Keratinocyte (primary cell): ENCODE results near the gene DNASE1L3. TPM values are rescaled to one million over a fixed set of nuclear protein-coding genes. Genes with fewer than 3 reads are reported as not detected.

Experiments used
- DNase-seq: peaks from one replicate; pipeline ENCODE4 v3.0.0-alpha.2; 2011; ENCODE audit warnings: low read depth, missing footprints, low spot score
- FAIRE-seq: peaks from 2 replicates; lab custom pipeline; 2011; peaks lifted over from hg19 to GRCh38; lab: Jason Lieb, UNC
- H2AFZ ChIP-seq: 2 replicates; pipeline ENCODE4 v1.6.0; 2012; ENCODE audit warnings: low read length, control low read depth, inconsistent platforms; ENCODE audit not compliant: control insufficient read depth
- H3K27ac ChIP-seq: 2 replicates; pipeline ENCODE4 v1.5.1; 2011; ENCODE audit warnings: low read length; ENCODE audit not compliant: control insufficient read depth, insufficient read depth
- H3K27me3 ChIP-seq: 3 replicates; pipeline ENCODE4 v1.6.0; 2011; ENCODE audit warnings: low read length; ENCODE audit not compliant: control insufficient read depth, insufficient read depth; ENCODE audit errors: extremely low read depth
- H3K36me3 ChIP-seq, 2 experiments: 2 replicates in 1 of 2; 3 replicates in 1 of 2; pipeline ENCODE4 v1.5.1; 2011; ENCODE audit warnings: low read length in 2 of 2, mild to moderate bottlenecking in 1 of 2; ENCODE audit not compliant: control insufficient read depth in 2 of 2, insufficient read depth in 2 of 2; ENCODE audit errors: extremely low read depth in 1 of 2
- H3K4me1 ChIP-seq: 3 replicates; pipeline ENCODE4 v1.5.1; 2011; ENCODE audit warnings: low read length; ENCODE audit not compliant: control insufficient read depth, insufficient read depth; ENCODE audit errors: extremely low read depth
- H3K4me2 ChIP-seq: 3 replicates; pipeline ENCODE4 v1.6.0; 2011; ENCODE audit warnings: low read depth, low read length; ENCODE audit not compliant: control insufficient read depth, insufficient read depth; ENCODE audit errors: extremely low read depth
- H3K4me3 ChIP-seq, 3 experiments: fragments of 200-600 bp in 1 of 3; sonication (generic) in 1 of 3; 2 replicates in 2 of 3; 3 replicates in 1 of 3; pipeline ENCODE4 v1.5.1; 2011 to 2016; ENCODE audit warnings: low read length in 3 of 3, mild to moderate bottlenecking in 3 of 3, control low read depth in 2 of 3, inconsistent platforms in 1 of 3, low read depth in 1 of 3, mixed read lengths in 1 of 3, mixed run types in 1 of 3, moderate library complexity in 1 of 3; ENCODE audit not compliant: control insufficient read depth in 2 of 3, insufficient read depth in 2 of 3; ENCODE audit errors: extremely low read depth in 1 of 3
- H3K79me2 ChIP-seq: 2 replicates; pipeline ENCODE4 v1.6.0; 2012; ENCODE audit warnings: low read length; ENCODE audit not compliant: control insufficient read depth, insufficient read depth
- H3K9ac ChIP-seq: 3 replicates; pipeline ENCODE4 v1.6.0; 2011; ENCODE audit warnings: low read length; ENCODE audit not compliant: control insufficient read depth, insufficient read depth; ENCODE audit errors: extremely low read depth
- H3K9me1 ChIP-seq: 3 replicates; pipeline ENCODE4 v1.6.0; 2011; ENCODE audit warnings: low read length; ENCODE audit not compliant: control insufficient read depth, insufficient read depth; ENCODE audit errors: extremely low read depth
- H3K9me3 ChIP-seq: 2 replicates; pipeline ENCODE4 v1.5.1; 2012; ENCODE audit warnings: low read depth, low read length; ENCODE audit not compliant: control insufficient read depth
- H4K20me1 ChIP-seq: 3 replicates; pipeline ENCODE4 v1.6.0; 2011; ENCODE audit warnings: low read length; ENCODE audit not compliant: control insufficient read depth, insufficient read depth; ENCODE audit errors: extremely low read depth
- EZH2 ChIP-seq: IDR thresholded peaks from one replicate; pipeline ENCODE4 v1.6.1; 2012; ENCODE audit warnings: inconsistent platforms, mild to moderate bottlenecking, low read length, moderate library complexity
- dilution Hi-C: fragments of 300-500 bp; cut with MboI; formaldehyde crosslinking; loops from one replicate; pipeline ENCODE4 v1.7.0; 2020; ENCODE audit warnings: low sequenced_read_pairs; ENCODE audit not compliant: extremely low pct_ligation_motif_present
- polyA plus RNA-seq, 5 experiments: library from polyadenylated mRNA; depleted of rRNA in 3 of 5; stranded (reverse) in 3 of 5; stranded (forward) in 1 of 5; unstranded in 1 of 5; fragments of >200 nt; gene quantifications; 1 replicate in 1 of 5; 2 replicates in 3 of 5; 3 replicates in 1 of 5; pipeline versions ENCODE4 v1.2.1 to v1.2.3, GENCODE V29; 2011 to 2012; ENCODE audit warnings: missing spikeins in 2 of 5, low read depth in 1 of 5, low replicate concordance in 1 of 5
- TF ChIP-seq, protein P1 (sequence below), 3 experiments: IDR thresholded peaks in 1 of 3; conservative IDR thresholded peaks in 1 of 3; optimal IDR thresholded peaks in 1 of 3; 2 replicates in 2 of 3; 3 replicates in 1 of 3; pipeline versions ENCODE3 to v1.5.1; 2011; ENCODE audit warnings: low read length in 3 of 3, mild to moderate bottlenecking in 3 of 3, moderate library complexity in 2 of 3, control low read depth in 1 of 3, inconsistent platforms in 1 of 3; ENCODE audit not compliant: insufficient read depth in 2 of 3; ENCODE audit errors: extremely low read depth in 1 of 3

Gene DNASE1L3
- polyA plus RNA-seq, 1 donor (not counting 4 experiments of a cell fraction or from before 2014, with no cell fraction given), result 1.9 TPM

DNA sequence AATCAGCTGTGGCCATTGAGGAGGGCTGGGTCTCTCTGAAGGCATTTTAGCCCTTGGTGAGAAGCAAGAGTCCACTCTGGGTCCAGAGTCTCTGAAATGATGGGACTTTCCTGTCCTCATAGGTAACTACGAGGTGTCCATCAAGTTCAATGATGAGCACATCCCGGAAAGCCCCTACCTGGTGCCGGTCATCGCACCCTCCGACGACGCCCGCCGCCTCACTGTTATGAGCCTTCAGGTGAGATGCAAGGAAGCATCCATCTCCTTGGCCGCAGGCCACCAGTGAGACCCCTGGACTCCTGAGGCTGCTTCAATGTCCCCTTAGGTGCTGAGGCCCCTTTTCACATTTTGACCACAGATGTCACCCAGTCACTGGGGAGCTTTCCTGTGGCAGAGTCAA is 54.9 kb downstream of the DNASE1L3 start:
- FAIRE-seq (no peak), DNase-seq (no peak)
- H3K27me3 ChIP-seq, result no peaks in the 10 kb centered on the region
- H3K9me1 ChIP-seq, result peaks cover 2% of the 10 kb centered on the region
- no peak overlapping the region for H3K4me3 ChIP-seq
- H3K4me2 ChIP-seq, result no peak overlapping the region
- H2AFZ ChIP-seq, result no peak overlapping the region
- TF ChIP-seq, protein P1, sequence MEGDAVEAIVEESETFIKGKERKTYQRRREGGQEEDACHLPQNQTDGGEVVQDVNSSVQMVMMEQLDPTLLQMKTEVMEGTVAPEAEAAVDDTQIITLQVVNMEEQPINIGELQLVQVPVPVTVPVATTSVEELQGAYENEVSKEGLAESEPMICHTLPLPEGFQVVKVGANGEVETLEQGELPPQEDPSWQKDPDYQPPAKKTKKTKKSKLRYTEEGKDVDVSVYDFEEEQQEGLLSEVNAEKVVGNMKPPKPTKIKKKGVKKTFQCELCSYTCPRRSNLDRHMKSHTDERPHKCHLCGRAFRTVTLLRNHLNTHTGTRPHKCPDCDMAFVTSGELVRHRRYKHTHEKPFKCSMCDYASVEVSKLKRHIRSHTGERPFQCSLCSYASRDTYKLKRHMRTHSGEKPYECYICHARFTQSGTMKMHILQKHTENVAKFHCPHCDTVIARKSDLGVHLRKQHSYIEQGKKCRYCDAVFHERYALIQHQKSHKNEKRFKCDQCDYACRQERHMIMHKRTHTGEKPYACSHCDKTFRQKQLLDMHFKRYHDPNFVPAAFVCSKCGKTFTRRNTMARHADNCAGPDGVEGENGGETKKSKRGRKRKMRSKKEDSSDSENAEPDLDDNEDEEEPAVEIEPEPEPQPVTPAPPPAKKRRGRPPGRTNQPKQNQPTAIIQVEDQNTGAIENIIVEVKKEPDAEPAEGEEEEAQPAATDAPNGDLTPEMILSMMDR (optimal IDR thresholded peaks at IDR 0.05 in 1 of 3, IDR thresholded peaks at IDR 0.05 in 1 of 3, conservative IDR thresholded peaks at IDR 0.05 in 1 of 3; ENCODE audit: extremely low read depth in 1 of 3, insufficient read depth in 2 of 3, low read length in 3 of 3), result no peak
- TF ChIP-seq EZH2, result no peak
- H4K20me1 ChIP-seq, result peaks cover 3% of the 10 kb centered on the region
- H3K4me1 ChIP-seq, result peaks cover 26% of the 10 kb centered on the region
- peak overlapping the region; percentile 37 for H3K27ac ChIP-seq
- no peaks in the 10 kb centered on the region for H3K9me3 ChIP-seq
- dilution Hi-C loops, result no loop called here
- H3K36me3 ChIP-seq, result peaks cover 61 to 86% of the 10 kb centered on the region in 2 experiments
- no peak overlapping the region for H3K9ac ChIP-seq
- peaks cover 3% of the 10 kb centered on the region for H3K79me2 ChIP-seq

- Histone ChIP-seq H3K9me1 (peaks cover 2% of the 10 kb centered on the region), H3K36me3 (peaks cover 66 to 88% of the 10 kb centered on the region in 2 experiments)
- dilution Hi-C loops, result no loop called here
Measured at GRCh38 chr3:58154626-58155449, 55.9 kb downstream of the DNASE1L3 start.

More at GRCh38 chr3:58154626-58155449, 55.9 kb downstream of the DNASE1L3 start:
- Histone ChIP-seq H3K9me3 (no peaks in the 10 kb centered on the region), H3K4me2 (no peak overlapping the region), H3K9ac (no peak overlapping the region), H2AFZ (no peak overlapping the region), H3K79me2 (peaks cover 4% of the 10 kb centered on the region), H3K4me3 (no peak overlapping the region), H4K20me1 (peaks cover 3% of the 10 kb centered on the region), H3K4me1 (peaks cover 17% of the 10 kb centered on the region), H3K27ac (peak overlapping the region; percentile 23), H3K27me3 (no peaks in the 10 kb centered on the region)
- FAIRE-seq (no peak), DNase-seq (no peak)
- TF ChIP-seq, protein P1 (optimal IDR thresholded peaks at IDR 0.05 in 1 of 3, IDR thresholded peaks at IDR 0.05 in 1 of 3, conservative IDR thresholded peaks at IDR 0.05 in 1 of 3; ENCODE audit: extremely low read depth in 1 of 3, insufficient read depth in 2 of 3, low read length in 3 of 3), result no peak
- no peak for TF ChIP-seq EZH2
